Measurements from ENCODE around the gene MAT1A. TPM values are rescaled to one million over a fixed set of nuclear protein-coding genes. Genes with fewer than 3 reads are reported as not detected.

MAT1A gene
- total and polyA plus RNA-seq, 2 experiments from 2014 or later: 0.97 to 8.0 TPM

DNA sequence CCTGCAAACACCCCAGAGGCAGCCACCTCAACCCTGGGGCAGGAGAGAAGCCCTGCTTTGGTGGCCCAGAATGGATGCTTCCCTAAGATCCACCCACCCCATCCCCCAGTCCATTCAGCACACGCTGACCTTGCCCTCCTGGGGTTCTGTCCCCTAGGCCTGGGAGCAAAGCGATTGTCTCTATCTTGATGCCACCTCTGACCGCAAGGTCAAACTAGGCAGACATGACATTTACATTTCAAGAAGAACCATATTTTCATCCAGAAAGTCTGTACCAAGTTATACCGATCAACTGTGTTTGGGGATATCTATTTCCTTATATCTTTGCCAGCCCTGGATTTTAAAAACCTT is 23.0 kb downstream of the MAT1A start:
- no peaks in the 10 kb centered on the region for H3K79me2 ChIP-seq (replicated peaks; ENCODE audit: insufficient read depth)
- H3K4me2 ChIP-seq: no peak overlapping the region; the same call in 1 of the 2 replicates
- H3K9me2 ChIP-seq (ENCODE audit: insufficient read depth): 0 out of 2 replicates have a peak, but pooled peaks cover 4% of the 10 kb centered on the region
- H3K27me3 ChIP-seq (ENCODE audit: insufficient read depth): no peaks in the 10 kb centered on the region
- H3K4me1 ChIP-seq (ENCODE audit: insufficient read depth): peaks cover 18% of the 10 kb centered on the region
- H3K4me3 Mint-ChIP-seq: no peak overlapping the region
- peaks cover 5% of the 10 kb centered on the region for H3K36me3 Mint-ChIP-seq (ENCODE audit: low read depth)
- H3K27ac ChIP-seq (ENCODE audit: low read depth): no peak overlapping the region
- no peak overlapping the region for H3K4me3 ChIP-seq
- peaks cover 11% of the 10 kb centered on the region for H3K4me1 Mint-ChIP-seq
- peaks cover 4% of the 10 kb centered on the region for H3K27me3 Mint-ChIP-seq (ENCODE audit: insufficient read depth, low read depth, poor library complexity)
- DNase-seq (ENCODE audit: low spot score) (no peak), ATAC-seq (no peak)
- no peak overlapping the region for H3K27ac Mint-ChIP-seq
- no peaks in the 10 kb centered on the region for H4K20me1 ChIP-seq (replicated peaks; ENCODE audit: insufficient read depth)
- peak overlapping the region; percentile 96 for H2AFZ ChIP-seq
- TF ChIP-seq STAT1 (IDR thresholded peaks at IDR 0.05; ENCODE audit: unreplicated experiment) (no peak), NANOG (IDR thresholded peaks at IDR 0.05; ENCODE audit: borderline replicate concordance) (no peak), ZNF331 (CRISPR knock-in tag; IDR thresholded peaks at IDR 0.05; ENCODE audit: low read depth) (no peak), EZH2 (IDR thresholded peaks at IDR 0.05; ENCODE audit: low read depth, unreplicated experiment) (no peak), CREB1 (CRISPR knock-in tag; IDR thresholded peaks at IDR 0.05; ENCODE audit: low read depth) (no peak), CTCF (conservative IDR thresholded peaks at IDR 0.05; ENCODE audit: low read depth in 2 of 2) (no peak), EZH2phosphoT487 (IDR thresholded peaks at IDR 0.05; ENCODE audit: unreplicated experiment) (no peak), ETS1 (IDR thresholded peaks at IDR 0.05) (no peak), ZNF114 (CRISPR knock-in tag; IDR thresholded peaks at IDR 0.05) (no peak), POLR2AphosphoS5 (IDR thresholded peaks at IDR 0.05; ENCODE audit: low read depth) (no peak), JUNB (IDR thresholded peaks at IDR 0.05; ENCODE audit: unreplicated experiment) (no peak)
- TF ChIP-seq, protein P1, sequence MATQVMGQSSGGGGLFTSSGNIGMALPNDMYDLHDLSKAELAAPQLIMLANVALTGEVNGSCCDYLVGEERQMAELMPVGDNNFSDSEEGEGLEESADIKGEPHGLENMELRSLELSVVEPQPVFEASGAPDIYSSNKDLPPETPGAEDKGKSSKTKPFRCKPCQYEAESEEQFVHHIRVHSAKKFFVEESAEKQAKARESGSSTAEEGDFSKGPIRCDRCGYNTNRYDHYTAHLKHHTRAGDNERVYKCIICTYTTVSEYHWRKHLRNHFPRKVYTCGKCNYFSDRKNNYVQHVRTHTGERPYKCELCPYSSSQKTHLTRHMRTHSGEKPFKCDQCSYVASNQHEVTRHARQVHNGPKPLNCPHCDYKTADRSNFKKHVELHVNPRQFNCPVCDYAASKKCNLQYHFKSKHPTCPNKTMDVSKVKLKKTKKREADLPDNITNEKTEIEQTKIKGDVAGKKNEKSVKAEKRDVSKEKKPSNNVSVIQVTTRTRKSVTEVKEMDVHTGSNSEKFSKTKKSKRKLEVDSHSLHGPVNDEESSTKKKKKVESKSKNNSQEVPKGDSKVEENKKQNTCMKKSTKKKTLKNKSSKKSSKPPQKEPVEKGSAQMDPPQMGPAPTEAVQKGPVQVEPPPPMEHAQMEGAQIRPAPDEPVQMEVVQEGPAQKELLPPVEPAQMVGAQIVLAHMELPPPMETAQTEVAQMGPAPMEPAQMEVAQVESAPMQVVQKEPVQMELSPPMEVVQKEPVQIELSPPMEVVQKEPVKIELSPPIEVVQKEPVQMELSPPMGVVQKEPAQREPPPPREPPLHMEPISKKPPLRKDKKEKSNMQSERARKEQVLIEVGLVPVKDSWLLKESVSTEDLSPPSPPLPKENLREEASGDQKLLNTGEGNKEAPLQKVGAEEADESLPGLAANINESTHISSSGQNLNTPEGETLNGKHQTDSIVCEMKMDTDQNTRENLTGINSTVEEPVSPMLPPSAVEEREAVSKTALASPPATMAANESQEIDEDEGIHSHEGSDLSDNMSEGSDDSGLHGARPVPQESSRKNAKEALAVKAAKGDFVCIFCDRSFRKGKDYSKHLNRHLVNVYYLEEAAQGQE (IDR thresholded peaks at IDR 0.05; ENCODE audit: unreplicated experiment): no peak
- TF ChIP-seq, protein P2, sequence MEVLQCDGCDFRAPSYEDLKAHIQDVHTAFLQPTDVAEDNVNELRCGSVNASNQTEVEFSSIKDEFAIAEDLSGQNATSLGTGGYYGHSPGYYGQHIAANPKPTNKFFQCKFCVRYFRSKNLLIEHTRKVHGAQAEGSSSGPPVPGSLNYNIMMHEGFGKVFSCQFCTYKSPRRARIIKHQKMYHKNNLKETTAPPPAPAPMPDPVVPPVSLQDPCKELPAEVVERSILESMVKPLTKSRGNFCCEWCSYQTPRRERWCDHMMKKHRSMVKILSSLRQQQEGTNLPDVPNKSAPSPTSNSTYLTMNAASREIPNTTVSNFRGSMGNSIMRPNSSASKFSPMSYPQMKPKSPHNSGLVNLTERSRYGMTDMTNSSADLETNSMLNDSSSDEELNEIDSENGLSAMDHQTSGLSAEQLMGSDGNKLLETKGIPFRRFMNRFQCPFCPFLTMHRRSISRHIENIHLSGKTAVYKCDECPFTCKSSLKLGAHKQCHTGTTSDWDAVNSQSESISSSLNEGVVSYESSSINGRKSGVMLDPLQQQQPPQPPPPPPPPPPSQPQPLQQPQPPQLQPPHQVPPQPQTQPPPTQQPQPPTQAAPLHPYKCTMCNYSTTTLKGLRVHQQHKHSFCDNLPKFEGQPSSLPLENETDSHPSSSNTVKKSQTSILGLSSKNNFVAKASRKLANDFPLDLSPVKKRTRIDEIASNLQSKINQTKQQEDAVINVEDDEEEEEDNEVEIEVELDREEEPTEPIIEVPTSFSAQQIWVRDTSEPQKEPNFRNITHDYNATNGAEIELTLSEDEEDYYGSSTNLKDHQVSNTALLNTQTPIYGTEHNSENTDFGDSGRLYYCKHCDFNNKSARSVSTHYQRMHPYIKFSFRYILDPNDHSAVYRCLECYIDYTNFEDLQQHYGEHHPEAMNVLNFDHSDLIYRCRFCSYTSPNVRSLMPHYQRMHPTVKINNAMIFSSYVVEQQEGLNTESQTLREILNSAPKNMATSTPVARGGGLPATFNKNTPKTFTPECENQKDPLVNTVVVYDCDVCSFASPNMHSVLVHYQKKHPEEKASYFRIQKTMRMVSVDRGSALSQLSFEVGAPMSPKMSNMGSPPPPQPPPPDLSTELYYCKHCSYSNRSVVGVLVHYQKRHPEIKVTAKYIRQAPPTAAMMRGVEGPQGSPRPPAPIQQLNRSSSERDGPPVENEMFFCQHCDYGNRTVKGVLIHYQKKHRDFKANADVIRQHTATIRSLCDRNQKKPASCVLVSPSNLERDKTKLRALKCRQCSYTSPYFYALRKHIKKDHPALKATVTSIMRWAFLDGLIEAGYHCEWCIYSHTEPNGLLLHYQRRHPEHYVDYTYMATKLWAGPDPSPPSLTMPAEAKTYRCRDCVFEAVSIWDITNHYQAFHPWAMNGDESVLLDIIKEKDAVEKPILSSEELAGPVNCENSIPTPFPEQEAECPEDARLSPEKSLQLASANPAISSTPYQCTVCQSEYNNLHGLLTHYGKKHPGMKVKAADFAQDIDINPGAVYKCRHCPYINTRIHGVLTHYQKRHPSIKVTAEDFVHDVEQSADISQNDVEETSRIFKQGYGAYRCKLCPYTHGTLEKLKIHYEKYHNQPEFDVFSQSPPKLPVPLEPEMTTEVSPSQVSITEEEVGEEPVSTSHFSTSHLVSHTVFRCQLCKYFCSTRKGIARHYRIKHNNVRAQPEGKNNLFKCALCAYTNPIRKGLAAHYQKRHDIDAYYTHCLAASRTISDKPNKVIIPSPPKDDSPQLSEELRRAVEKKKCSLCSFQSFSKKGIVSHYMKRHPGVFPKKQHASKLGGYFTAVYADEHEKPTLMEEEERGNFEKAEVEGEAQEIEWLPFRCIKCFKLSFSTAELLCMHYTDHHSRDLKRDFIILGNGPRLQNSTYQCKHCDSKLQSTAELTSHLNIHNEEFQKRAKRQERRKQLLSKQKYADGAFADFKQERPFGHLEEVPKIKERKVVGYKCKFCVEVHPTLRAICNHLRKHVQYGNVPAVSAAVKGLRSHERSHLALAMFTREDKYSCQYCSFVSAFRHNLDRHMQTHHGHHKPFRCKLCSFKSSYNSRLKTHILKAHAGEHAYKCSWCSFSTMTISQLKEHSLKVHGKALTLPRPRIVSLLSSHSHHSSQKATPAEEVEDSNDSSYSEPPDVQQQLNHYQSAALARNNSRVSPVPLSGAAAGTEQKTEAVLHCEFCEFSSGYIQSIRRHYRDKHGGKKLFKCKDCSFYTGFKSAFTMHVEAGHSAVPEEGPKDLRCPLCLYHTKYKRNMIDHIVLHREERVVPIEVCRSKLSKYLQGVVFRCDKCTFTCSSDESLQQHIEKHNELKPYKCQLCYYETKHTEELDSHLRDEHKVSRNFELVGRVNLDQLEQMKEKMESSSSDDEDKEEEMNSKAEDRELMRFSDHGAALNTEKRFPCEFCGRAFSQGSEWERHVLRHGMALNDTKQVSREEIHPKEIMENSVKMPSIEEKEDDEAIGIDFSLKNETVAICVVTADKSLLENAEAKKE (CRISPR knock-in tag; IDR thresholded peaks at IDR 0.05): no peak
- peaks cover 24% of the 10 kb centered on the region; the same call in 2 of the 3 replicates for H3K9me3 Mint-ChIP-seq
- no peaks in the 10 kb centered on the region for H3F3A ChIP-seq (replicated peaks; ENCODE audit: low read depth)
- no peaks in the 10 kb centered on the region for H3K36me3 ChIP-seq (ENCODE audit: insufficient read depth)
